Measurements from ENCODE around the gene FGFR3.

FGFR3 gene

DNA sequence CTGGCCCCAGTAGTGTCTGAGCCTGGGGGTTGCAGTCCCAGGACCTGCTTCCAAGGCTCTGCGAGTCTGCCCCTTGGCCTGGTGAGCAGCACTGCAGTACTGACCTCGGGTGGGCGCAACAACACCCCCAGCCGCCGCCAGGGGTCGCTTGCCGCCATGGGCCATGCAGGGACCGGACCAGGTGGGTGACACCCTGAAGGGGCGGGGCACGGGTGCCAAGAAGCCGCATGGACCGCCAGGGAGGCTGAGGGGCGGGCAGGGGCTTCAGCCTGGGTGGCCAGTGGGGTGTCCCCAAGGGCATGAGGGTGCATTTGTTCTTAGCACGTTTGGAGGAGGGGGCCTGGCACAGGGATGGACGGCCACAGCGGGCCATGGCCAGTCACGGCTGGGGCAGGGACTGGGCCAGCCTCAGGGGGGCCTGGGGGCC lies 46.8 kb upstream of the FGFR3 start:
- peak; percentile 89 for DNase-seq (ENCODE audit: low spot score)
- TF ChIP-seq CTCF (IDR thresholded peaks at IDR 0.05; ENCODE audit: extremely low read depth, insufficient read depth, missing control alignments): peak; percentile 86
- in situ Hi-C loops (cut with MboI; ENCODE audit: low pct_unique_long_range_greater_than_20kb, low sequenced_read_pairs, unreplicated experiment): loop anchor here (25.0 kb wide), 1 partner anchor 441 kb away; no protein-coding TSS in a partner anchor

GRCh38 chr4:1746919-1747602 lies 46.0 kb upstream of the FGFR3 start:
- TF ChIP-seq CTCF (IDR thresholded peaks at IDR 0.05; ENCODE audit: extremely low read depth, insufficient read depth, missing control alignments): no peak
- in situ Hi-C loops (cut with MboI; ENCODE audit: low pct_unique_long_range_greater_than_20kb, low sequenced_read_pairs, unreplicated experiment): loop anchor here (25.0 kb wide), 1 partner anchor 440 kb away; no protein-coding TSS in a partner anchor
- no peak for DNase-seq (ENCODE audit: low spot score)

DNA sequence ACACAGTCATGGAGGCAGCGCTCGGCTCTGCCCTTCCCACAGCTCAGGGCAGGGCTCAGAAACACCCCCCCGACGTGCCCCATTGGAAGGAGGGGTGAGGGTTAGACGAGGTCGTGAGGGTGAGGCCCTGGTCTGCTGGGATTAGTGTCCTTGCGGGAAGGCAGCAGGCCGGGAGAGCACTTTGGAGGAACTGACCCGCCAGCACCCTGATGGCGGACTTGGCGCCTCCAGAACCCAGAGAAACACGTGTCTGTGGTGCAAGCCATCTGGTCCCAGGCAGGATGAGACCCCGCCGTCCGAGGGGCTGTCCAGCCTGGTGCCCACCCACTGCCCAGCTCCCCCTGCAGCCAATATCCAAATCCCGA lies 45.5 kb upstream of the FGFR3 start:
- TF ChIP-seq CTCF (IDR thresholded peaks at IDR 0.05; ENCODE audit: extremely low read depth, insufficient read depth, missing control alignments): no peak
- no peak for DNase-seq (ENCODE audit: low spot score)
- in situ Hi-C loops (cut with MboI; ENCODE audit: low pct_unique_long_range_greater_than_20kb, low sequenced_read_pairs, unreplicated experiment): loop anchor here (25.0 kb wide), 1 partner anchor 440 kb away; no protein-coding TSS in a partner anchor

DNA sequence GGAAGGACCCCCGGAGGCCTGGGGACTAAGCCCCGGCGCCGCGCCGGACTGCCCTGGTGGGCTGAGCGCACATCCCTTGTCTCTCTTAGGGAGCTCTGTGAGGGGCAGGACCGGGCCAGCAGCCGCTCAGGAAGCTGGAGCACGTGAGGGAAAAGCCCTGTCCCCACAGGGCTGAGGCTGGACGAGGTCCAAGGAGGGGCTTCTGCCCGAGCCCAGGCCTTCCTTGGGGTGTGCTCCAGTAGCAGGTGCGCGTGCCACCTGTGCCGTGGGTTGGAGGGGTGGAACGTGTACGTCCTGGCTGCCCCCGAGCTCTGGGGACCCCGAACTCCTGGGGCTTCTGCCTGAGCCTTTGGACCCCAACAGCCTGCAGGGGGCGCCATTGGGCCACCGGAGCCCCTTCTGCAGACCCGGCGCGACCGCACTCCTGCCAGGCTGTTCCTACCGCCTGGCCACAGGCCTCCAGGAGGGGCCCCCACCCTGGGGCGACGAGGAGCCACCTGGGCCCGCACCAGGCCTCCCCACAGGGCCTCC lies 44.6 kb upstream of the FGFR3 start:
- peak; percentile 88 for TF ChIP-seq CTCF (IDR thresholded peaks at IDR 0.05; ENCODE audit: extremely low read depth, insufficient read depth, missing control alignments)
- in situ Hi-C loops (cut with MboI; ENCODE audit: low pct_unique_long_range_greater_than_20kb, low sequenced_read_pairs, unreplicated experiment): loop anchor here (25.0 kb wide), 1 partner anchor 439 kb away; no protein-coding TSS in a partner anchor

DNA sequence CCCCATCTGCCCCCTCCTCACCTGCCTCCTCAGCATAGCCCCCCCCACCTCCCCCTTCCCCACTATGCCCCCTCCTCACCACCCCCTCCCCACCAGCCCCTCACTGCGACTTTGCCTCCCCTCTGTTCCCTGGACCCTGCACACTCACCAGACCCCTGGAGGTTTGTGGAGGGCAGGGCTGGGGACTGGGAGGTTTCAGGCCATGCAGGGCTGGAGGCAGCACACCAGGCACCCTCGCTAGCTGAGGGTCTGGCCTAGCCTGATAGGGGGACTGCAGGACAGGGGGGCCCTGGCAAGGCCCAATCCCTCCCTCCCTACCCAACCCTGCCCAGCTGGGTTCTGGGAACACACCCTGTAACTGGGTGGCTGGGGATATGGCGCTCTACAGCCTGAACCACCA lies 43.7 kb upstream of the FGFR3 start:
- no peak for TF ChIP-seq CTCF (IDR thresholded peaks at IDR 0.05; ENCODE audit: extremely low read depth, insufficient read depth, missing control alignments)
- no peak for DNase-seq (ENCODE audit: low spot score)
- in situ Hi-C loops (cut with MboI; ENCODE audit: low pct_unique_long_range_greater_than_20kb, low sequenced_read_pairs, unreplicated experiment): loop anchor here (25.0 kb wide), 1 partner anchor 438 kb away; no protein-coding TSS in a partner anchor

More for the DNA sequence above, 44.6 kb upstream of the FGFR3 start:
- DNase-seq (ENCODE audit: low spot score): peak; percentile 96

- in situ Hi-C loops (cut with MboI; ENCODE audit: low pct_unique_long_range_greater_than_20kb, low sequenced_read_pairs, unreplicated experiment): loop anchor here (25.0 kb wide), 1 partner anchor 437 kb away; no protein-coding TSS in a partner anchor
- TF ChIP-seq CTCF (IDR thresholded peaks at IDR 0.05; ENCODE audit: extremely low read depth, insufficient read depth, missing control alignments): no peak
- DNase-seq (ENCODE audit: low spot score): no peak
Measured at GRCh38 chr4:1749826-1750225, 43.3 kb upstream of the FGFR3 start.

All from GM13977 (cell line).